Activated naive CD4-positive, alpha-beta T cell treated with anti-CD3 and anti-CD28 coated beads for 36 hours (primary cell): ENCODE measurements around the gene MRPL34. TPM values are rescaled to one million over a fixed set of nuclear protein-coding genes. Genes with fewer than 3 reads are reported as not detected.
A peak's percentile ranks its signal among the peaks of the same experiment; 100 is the strongest.
"Not testable (repeated sequence)": the region's sequence is repeated elsewhere in the genome, so short reads cannot be mapped to it uniquely, and the experiment has no call there.

Source experiments
- CTCF ChIA-PET: fragments of 350-600 bp; sonication (Branson Sonifier 250); formaldehyde crosslinking; loops from one replicate; lab custom pipeline; 2021; ENCODE audit warnings: antibody characterized with exemption; lab: Charles Lee
- DNase-seq: peaks from one replicate; pipeline ENCODE4 v3.0.0-alpha.2; 2020
- H3K27ac Mint-ChIP-seq: one replicate; pipeline ENCODE4 v1.8.0; 2021; ENCODE audit warnings: mild to moderate bottlenecking, mixed read lengths
- H3K27me3 Mint-ChIP-seq: one replicate; pipeline ENCODE4 v1.8.0; 2021; ENCODE audit warnings: low read depth, mixed read lengths
- H3K36me3 Mint-ChIP-seq: one replicate; pipeline ENCODE4 v1.8.0; 2021; ENCODE audit warnings: low read depth, mixed read lengths
- H3K4me1 Mint-ChIP-seq: one replicate; pipeline ENCODE4 v1.8.0; 2021; ENCODE audit warnings: low read depth, mixed read lengths
- H3K4me3 Mint-ChIP-seq: one replicate; pipeline ENCODE4 v1.8.0; 2021; ENCODE audit warnings: mild to moderate bottlenecking, moderate library complexity, mixed read lengths
- H3K9me3 Mint-ChIP-seq: one replicate; pipeline ENCODE4 v1.8.0; 2021; ENCODE audit warnings: mixed read lengths
- intact Hi-C: fragments of 100-400 bp; cut with micrococcal nuclease; formaldehyde crosslinking; loops from one replicate; pipeline ENCODE4 v1.15.1; 2023
- total RNA-seq, 2 experiments: library from RNA; stranded (reverse); gene quantifications; one replicate each; pipeline ENCODE4 v1.2.3, GENCODE V29; 2021

MRPL34 gene
- total RNA-seq, 2 experiments from 2014 or later, result 84.2 to 92.2 TPM

GRCh38 chr19:17286263-17286662 is 19.4 kb upstream of the MRPL34 start:
- Mint-ChIP-seq H3K4me3 (no peak overlapping the region), H3K36me3 (peaks cover 17% of the 10 kb centered on the region), H3K9me3 (no peaks in the 10 kb centered on the region), H3K27ac (no peak overlapping the region), H3K4me1 (peaks cover 11% of the 10 kb centered on the region), H3K27me3 (no peaks in the 10 kb centered on the region)
- no peak for DNase-seq
- CTCF ChIA-PET, result interaction anchor here (1.4 kb wide), 1 partner anchor 26 kb away, joined by 3 read pairs; no protein-coding TSS in a partner anchor
- intact Hi-C loops, result loop anchor here (10.0 kb wide), 1 partner anchor 571 kb away; the partner anchor contains the start of gene NWD1

GRCh38 chr19:17286752-17287151 is 18.9 kb upstream of the MRPL34 start:
- H3K36me3 Mint-ChIP-seq, result peaks cover 17% of the 10 kb centered on the region
- no peak for DNase-seq
- H3K4me3 Mint-ChIP-seq, result no peak overlapping the region
- intact Hi-C loops, result loop anchor here (10.0 kb wide), 1 partner anchor 572 kb away; the partner anchor contains the start of gene NWD1
- peaks cover 8% of the 10 kb centered on the region for H3K4me1 Mint-ChIP-seq
- no peaks in the 10 kb centered on the region for H3K27me3 Mint-ChIP-seq
- H3K9me3 Mint-ChIP-seq, result no peaks in the 10 kb centered on the region
- CTCF ChIA-PET, result interaction anchor here (1.4 kb wide), 1 partner anchor 27 kb away, joined by 3 read pairs; no protein-coding TSS in a partner anchor
- H3K27ac Mint-ChIP-seq, result no peak overlapping the region

GRCh38 chr19:17289489-17289888 is 16.2 kb upstream of the MRPL34 start:
- Mint-ChIP-seq H3K36me3 (peaks cover 5% of the 10 kb centered on the region), H3K27me3 (no peaks in the 10 kb centered on the region), H3K27ac (no peak overlapping the region), H3K4me3 (no peak overlapping the region), H3K9me3 (no peaks in the 10 kb centered on the region), H3K4me1 (peaks cover 5% of the 10 kb centered on the region)
- DNase-seq, result peak; percentile 65
- CTCF ChIA-PET, result interaction anchor here (0.7 to 1.9 kb wide), 3 partner anchors 15 to 190 kb away, joined by 3 to 8 read pairs (median 3); no protein-coding TSS in a partner anchor
- intact Hi-C loops, result loop anchor here (10.0 kb wide), 1 partner anchor 575 kb away; the partner anchor contains the start of gene NWD1

- H3K36me3 Mint-ChIP-seq, result no peaks in the 10 kb centered on the region
- peak overlapping the region; percentile 87 for H3K4me3 Mint-ChIP-seq
- H3K27me3 Mint-ChIP-seq, result no peaks in the 10 kb centered on the region
- peak overlapping the region; percentile 56 for H3K27ac Mint-ChIP-seq
- no peaks in the 10 kb centered on the region for H3K9me3 Mint-ChIP-seq
- intact Hi-C loops, result loop anchor here (1.0 to 2.0 kb wide), 6 partner anchors 13 to 158 kb away; partner anchors contain the start of genes GTPBP3 and MRPL34
- H3K4me1 Mint-ChIP-seq, result peaks cover 8% of the 10 kb centered on the region
- DNase-seq, result peak; percentile 88
- CTCF ChIA-PET, result interaction anchor here (0.6 to 2.4 kb wide), 13 partner anchors 9 to 816 kb away, joined by 3 to 11 read pairs (median 4); partner anchors contain the start of genes ABHD8, ANKLE1 and MRPL34
These were observed 13.2 kb upstream of the MRPL34 start for GRCh38 chr19:17292301-17293074.

- H3K4me3 Mint-ChIP-seq, result no peak overlapping the region
- H3K4me1 Mint-ChIP-seq, result peaks cover 8% of the 10 kb centered on the region
- no peak overlapping the region for H3K27ac Mint-ChIP-seq
- peaks cover 4% of the 10 kb centered on the region for H3K36me3 Mint-ChIP-seq
- no peak for DNase-seq
- H3K9me3 Mint-ChIP-seq, result no peaks in the 10 kb centered on the region
- CTCF ChIA-PET, result interaction anchor here (0.7 to 2.4 kb wide), 7 partner anchors 10 to 817 kb away, joined by 4 to 11 read pairs (median 8); partner anchors contain the start of genes ABHD8, ANKLE1, DDA1 and MRPL34
- intact Hi-C loops, result loop anchor here (2.0 kb wide), 2 partner anchors 43 to 157 kb away; partner anchors contain the start of gene GTPBP3
- no peaks in the 10 kb centered on the region for H3K27me3 Mint-ChIP-seq
These were observed 12.1 kb upstream of the MRPL34 start for GRCh38 chr19:17293605-17294004.

- Mint-ChIP-seq H3K4me1 (peaks cover 8% of the 10 kb centered on the region), H3K4me3 (no peak overlapping the region), H3K27me3 (no peaks in the 10 kb centered on the region), H3K36me3 (peaks cover 4% of the 10 kb centered on the region), H3K27ac (no peak overlapping the region), H3K9me3 (no peaks in the 10 kb centered on the region)
- CTCF ChIA-PET, result interaction anchor here (0.5 to 2.4 kb wide), 6 partner anchors 9 to 107 kb away, joined by 3 to 10 read pairs (median 4); partner anchors contain the start of genes ABHD8 and DDA1
- peak; percentile 57 for DNase-seq
- intact Hi-C loops, result no loop called here
These were observed 11.4 kb upstream of the MRPL34 start for GRCh38 chr19:17294051-17294891.

GRCh38 chr19:17295551-17295950 is 10.1 kb upstream of the MRPL34 start:
- H3K9me3 Mint-ChIP-seq, H3K4me1 Mint-ChIP-seq, H3K27ac Mint-ChIP-seq, H3K36me3 Mint-ChIP-seq, H3K4me3 Mint-ChIP-seq, intact Hi-C loops, DNase-seq, H3K27me3 Mint-ChIP-seq: not testable (repeated sequence)
- CTCF ChIA-PET, result interaction anchor here (0.6 kb wide), 1 partner anchor 110 kb away, joined by 3 read pairs; the partner anchor contains the start of gene BST2

- intact Hi-C loops, result no loop called here
- no peak overlapping the region for H3K4me3 Mint-ChIP-seq
- no peak for DNase-seq
- peaks cover 4% of the 10 kb centered on the region for H3K36me3 Mint-ChIP-seq
- H3K4me1 Mint-ChIP-seq, result peaks cover 8% of the 10 kb centered on the region
- CTCF ChIA-PET, result interaction anchor here (0.6 to 1.5 kb wide), 3 partner anchors 29 to 170 kb away, joined by 3 read pairs; partner anchors contain the start of gene BABAM1
- no peak overlapping the region for H3K27ac Mint-ChIP-seq
- no peaks in the 10 kb centered on the region for H3K27me3 Mint-ChIP-seq
- H3K9me3 Mint-ChIP-seq, result no peaks in the 10 kb centered on the region
These were observed 9.4 kb upstream of the MRPL34 start for GRCh38 chr19:17296273-17296672.

GRCh38 chr19:17296976-17297375 is 8.7 kb upstream of the MRPL34 start:
- H3K4me3 Mint-ChIP-seq, result no peak overlapping the region
- H3K27me3 Mint-ChIP-seq, result no peaks in the 10 kb centered on the region
- H3K4me1 Mint-ChIP-seq, result peaks cover 10% of the 10 kb centered on the region
- DNase-seq, result no peak
- intact Hi-C loops, result no loop called here
- H3K27ac Mint-ChIP-seq, result no peak overlapping the region
- H3K9me3 Mint-ChIP-seq, result no peaks in the 10 kb centered on the region
- CTCF ChIA-PET, result interaction anchor here (0.6 to 1.5 kb wide), 3 partner anchors 29 to 103 kb away, joined by 3 read pairs; partner anchors contain the start of gene BABAM1
- H3K36me3 Mint-ChIP-seq, result peaks cover 4% of the 10 kb centered on the region

GRCh38 chr19:17300992-17301619 is 4.6 kb upstream of the MRPL34 start:
- Mint-ChIP-seq H3K27me3 (no peaks in the 10 kb centered on the region), H3K27ac (no peak overlapping the region), H3K4me1 (peaks cover 27% of the 10 kb centered on the region), H3K9me3 (no peaks in the 10 kb centered on the region), H3K4me3 (no peak overlapping the region), H3K36me3 (peaks cover 4% of the 10 kb centered on the region)
- intact Hi-C loops, result loop anchor here (10.0 kb wide), 1 partner anchor 466 kb away; no protein-coding TSS in a partner anchor
- CTCF ChIA-PET, result interaction anchor here (1.3 kb wide), 1 partner anchor 8 kb away, joined by 3 read pairs; the partner anchor contains the start of gene DDA1
- no peak for DNase-seq
